ENCODE data around the gene OR2T10. TPM values are rescaled to one million over a fixed set of nuclear protein-coding genes. Genes with fewer than 3 reads are reported as not detected.
"Not testable (repeated sequence)": the region's sequence is repeated elsewhere in the genome, so short reads cannot be mapped to it uniquely, and the experiment has no call there.

OR2T10 gene
- total RNA-seq, 1 donor from 2014 or later = 3.1 TPM

DNA sequence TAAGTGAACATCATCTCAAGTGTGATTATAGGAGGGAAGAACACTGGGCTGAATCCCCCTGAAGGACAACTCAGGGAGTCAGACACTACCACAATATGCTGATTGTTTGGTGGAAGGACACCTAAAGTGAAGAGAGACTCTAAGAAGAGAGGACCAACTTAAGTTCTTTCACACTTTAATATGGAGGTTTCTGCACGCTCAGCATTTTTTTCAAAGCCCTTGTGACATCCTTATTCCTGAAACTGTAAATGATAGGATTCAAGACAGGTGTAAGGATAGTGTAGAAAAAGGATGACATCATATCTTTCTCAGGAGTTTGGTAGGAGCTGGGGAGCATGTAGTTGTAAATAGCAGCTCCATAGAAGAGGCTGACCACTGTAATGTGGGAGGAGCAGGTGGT, 4.8 kb downstream of the OR2T10 start:
- Mint-ChIP-seq H3K36me3 (ENCODE audit: low read depth) (no peaks in the 10 kb centered on the region), H3K9me3 (no peaks in the 10 kb centered on the region), H3K27ac (no peak overlapping the region), H3K4me1 (peaks cover 5% of the 10 kb centered on the region), H3K27me3 (no peaks in the 10 kb centered on the region), H3K4me3 (no peak overlapping the region)
- no peak for DNase-seq
- TF ChIP-seq, protein P1, sequence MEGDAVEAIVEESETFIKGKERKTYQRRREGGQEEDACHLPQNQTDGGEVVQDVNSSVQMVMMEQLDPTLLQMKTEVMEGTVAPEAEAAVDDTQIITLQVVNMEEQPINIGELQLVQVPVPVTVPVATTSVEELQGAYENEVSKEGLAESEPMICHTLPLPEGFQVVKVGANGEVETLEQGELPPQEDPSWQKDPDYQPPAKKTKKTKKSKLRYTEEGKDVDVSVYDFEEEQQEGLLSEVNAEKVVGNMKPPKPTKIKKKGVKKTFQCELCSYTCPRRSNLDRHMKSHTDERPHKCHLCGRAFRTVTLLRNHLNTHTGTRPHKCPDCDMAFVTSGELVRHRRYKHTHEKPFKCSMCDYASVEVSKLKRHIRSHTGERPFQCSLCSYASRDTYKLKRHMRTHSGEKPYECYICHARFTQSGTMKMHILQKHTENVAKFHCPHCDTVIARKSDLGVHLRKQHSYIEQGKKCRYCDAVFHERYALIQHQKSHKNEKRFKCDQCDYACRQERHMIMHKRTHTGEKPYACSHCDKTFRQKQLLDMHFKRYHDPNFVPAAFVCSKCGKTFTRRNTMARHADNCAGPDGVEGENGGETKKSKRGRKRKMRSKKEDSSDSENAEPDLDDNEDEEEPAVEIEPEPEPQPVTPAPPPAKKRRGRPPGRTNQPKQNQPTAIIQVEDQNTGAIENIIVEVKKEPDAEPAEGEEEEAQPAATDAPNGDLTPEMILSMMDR (IDR thresholded peaks at IDR 0.05) = no peak
- POLR2A ChIA-PET = no interaction called here
- intact Hi-C loops (cut with micrococcal nuclease) = no loop called here
- CTCF ChIA-PET = no interaction called here
- ATAC-seq (ENCODE audit: low read depth) = no peak

DNA sequence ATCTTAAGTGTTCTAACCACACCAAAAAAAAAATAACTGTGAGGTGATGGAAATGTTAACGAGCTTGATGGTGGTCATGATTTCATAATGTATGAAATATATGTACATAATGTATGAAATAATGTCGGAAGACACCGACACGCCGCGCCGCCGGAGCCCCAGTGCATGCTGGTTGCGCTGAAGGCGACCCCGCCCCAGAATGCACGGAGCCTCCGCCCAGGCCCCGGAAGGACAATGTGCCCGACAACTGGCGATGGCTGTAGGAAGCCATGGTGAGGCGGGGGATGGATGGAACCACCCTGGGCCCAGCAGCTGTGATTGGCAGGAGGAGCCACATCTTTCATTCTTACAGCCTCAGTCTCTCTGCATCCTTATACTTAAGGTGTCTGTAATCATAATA, 7.4 kb downstream of the OR2T10 start:
- no peaks in the 10 kb centered on the region for H3K36me3 Mint-ChIP-seq (ENCODE audit: low read depth)
- no peak for DNase-seq
- peaks cover 3% of the 10 kb centered on the region for H3K4me1 Mint-ChIP-seq
- ChIA-PET POLR2A (no interaction called here), CTCF (no interaction called here)
- H3K9me3 Mint-ChIP-seq = no peaks in the 10 kb centered on the region
- H3K27me3 Mint-ChIP-seq = no peaks in the 10 kb centered on the region
- TF ChIP-seq, protein P1 (IDR thresholded peaks at IDR 0.05) = no peak
- no peak overlapping the region for H3K4me3 Mint-ChIP-seq
- no peak for ATAC-seq (ENCODE audit: low read depth)
- no peak overlapping the region for H3K27ac Mint-ChIP-seq
- intact Hi-C loops (cut with micrococcal nuclease) = no loop called here

DNA sequence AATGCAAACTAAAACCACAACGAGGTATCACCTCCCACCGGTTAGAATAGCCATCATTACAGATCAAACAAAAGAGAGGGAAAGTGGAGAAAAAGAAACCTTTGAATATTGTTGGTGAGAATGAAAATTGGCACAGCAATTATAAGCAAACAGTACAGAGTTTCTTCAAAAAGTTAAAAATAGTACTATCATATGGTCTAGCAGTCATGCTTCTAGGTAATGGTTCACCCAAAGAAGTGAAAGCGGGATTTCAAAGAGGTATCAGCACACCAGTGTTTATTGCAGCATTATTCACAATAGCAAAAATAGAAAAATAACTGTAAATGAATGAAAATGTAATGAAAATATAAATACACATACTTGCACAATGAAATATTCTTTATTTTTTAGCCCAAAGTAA, 8.2 kb downstream of the OR2T10 start:
- Mint-ChIP-seq H3K9me3 (no peaks in the 10 kb centered on the region), H3K4me1 (peaks cover 3% of the 10 kb centered on the region), H3K36me3 (ENCODE audit: low read depth) (no peaks in the 10 kb centered on the region), H3K27me3 (peaks cover 2% of the 10 kb centered on the region), H3K27ac (no peak overlapping the region), H3K4me3 (no peak overlapping the region)
- DNase-seq = no peak
- ChIA-PET POLR2A (no interaction called here), CTCF (no interaction called here)
- TF ChIP-seq, protein P1 (IDR thresholded peaks at IDR 0.05) = no peak
- ATAC-seq (ENCODE audit: low read depth) = no peak
- intact Hi-C loops (cut with micrococcal nuclease) = no loop called here

DNA sequence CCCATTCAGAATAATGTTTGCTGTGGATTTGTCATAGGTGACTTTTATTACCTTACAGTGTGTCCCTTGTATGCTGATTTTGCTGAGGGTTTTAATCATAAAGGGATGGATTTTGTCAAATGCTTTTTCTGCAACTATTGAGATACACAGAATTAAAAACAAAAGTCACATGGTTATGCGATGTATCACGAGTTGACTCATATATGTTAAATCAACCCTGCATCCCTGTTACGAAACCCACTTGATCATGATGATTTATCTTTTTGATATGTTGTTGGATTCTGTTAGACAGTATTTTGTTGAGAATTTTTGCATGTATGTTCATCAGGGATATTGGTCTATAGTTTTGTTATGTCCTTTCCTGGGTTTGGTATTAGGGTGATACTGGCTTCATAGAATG, 12.2 kb downstream of the OR2T10 start:
- Mint-ChIP-seq H3K27ac (no peak overlapping the region), H3K36me3 (ENCODE audit: low read depth) (no peaks in the 10 kb centered on the region), H3K4me1 (peaks cover 3% of the 10 kb centered on the region), H3K9me3 (no peaks in the 10 kb centered on the region), H3K27me3 (peaks cover 5% of the 10 kb centered on the region), H3K4me3 (no peak overlapping the region)
- TF ChIP-seq, protein P1 (IDR thresholded peaks at IDR 0.05) = no peak
- ChIA-PET POLR2A (no interaction called here), CTCF (no interaction called here)
- no peak for ATAC-seq (ENCODE audit: low read depth)
- DNase-seq = no peak
- intact Hi-C loops (cut with micrococcal nuclease) = no loop called here

DNA sequence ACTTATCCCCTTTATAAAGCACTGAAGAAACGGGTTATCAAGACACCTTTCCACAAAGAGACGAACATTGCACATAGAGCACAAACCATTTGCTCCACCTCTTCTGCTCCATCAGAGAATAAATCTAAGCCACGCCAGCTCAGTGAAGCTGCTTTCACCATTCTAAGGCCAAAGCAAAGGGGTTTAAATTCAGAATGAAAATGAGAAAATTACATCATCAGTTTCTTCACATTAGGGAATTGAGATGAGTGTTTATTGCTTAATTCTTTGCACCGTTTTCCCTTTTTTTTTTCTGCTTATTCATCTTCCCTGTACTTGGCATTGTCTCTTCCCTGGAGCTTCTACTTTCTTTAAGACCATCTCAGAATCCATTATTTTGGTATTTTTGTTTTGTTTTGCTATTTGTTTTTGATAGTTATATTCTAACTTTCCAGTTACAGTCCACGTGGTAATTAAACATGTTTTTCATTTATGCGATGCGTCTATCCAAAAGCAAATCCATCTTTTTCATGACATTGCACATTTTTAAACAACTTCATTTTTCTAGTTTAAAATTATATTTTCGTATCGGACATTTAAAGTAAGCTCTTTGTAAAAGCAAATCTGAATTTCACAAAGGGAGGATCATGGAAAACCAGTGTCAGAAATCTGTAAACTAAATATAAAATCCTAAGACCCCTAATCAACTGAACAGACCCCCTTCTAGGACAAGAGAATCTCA, 21.1 kb downstream of the OR2T10 start:
- Mint-ChIP-seq H3K9me3 (peaks cover 3% of the 10 kb centered on the region), H3K36me3 (ENCODE audit: low read depth) (no peaks in the 10 kb centered on the region), H3K27me3 (no peaks in the 10 kb centered on the region), H3K4me1 (no peaks in the 10 kb centered on the region), H3K27ac (no peak overlapping the region), H3K4me3 (no peak overlapping the region)
- ChIA-PET POLR2A (no interaction called here), CTCF (no interaction called here)
- intact Hi-C loops (cut with micrococcal nuclease) = no loop called here
- TF ChIP-seq, protein P1 (IDR thresholded peaks at IDR 0.05) = no peak
- DNase-seq (no peak), ATAC-seq (ENCODE audit: low read depth) (no peak)

DNA sequence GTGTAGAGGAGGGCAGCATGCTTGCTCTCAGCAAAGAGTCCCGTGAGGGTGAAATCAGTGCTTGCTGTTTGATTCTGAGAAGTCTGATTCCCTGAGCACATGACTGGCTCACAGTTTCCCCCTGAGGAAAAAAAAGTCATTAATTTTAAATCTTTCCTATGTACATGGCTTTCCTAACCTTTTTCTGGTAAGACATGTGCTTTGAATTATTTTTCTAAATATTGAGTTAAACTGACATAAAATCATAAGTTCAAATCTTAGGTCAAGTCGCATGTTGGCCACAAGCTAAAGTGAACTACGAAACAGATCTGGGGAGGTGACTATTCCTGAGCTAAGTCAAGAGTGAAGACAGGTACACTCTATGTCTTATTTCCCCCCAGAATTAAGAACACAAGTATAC, 22.8 kb downstream of the OR2T10 start, which contains the start of gene OR2T34:
Gene OR2T34, minus strand, starts transcription at position 101 of the 400 bp plus-strand sequence. Its CDS starts 0 bp downstream, at position 101.
- H3K36me3 Mint-ChIP-seq (ENCODE audit: low read depth); DNase-seq; ATAC-seq (ENCODE audit: low read depth); POLR2A ChIA-PET; H3K4me1 Mint-ChIP-seq; H3K27me3 Mint-ChIP-seq; H3K9me3 Mint-ChIP-seq; CTCF ChIA-PET; intact Hi-C loops (cut with micrococcal nuclease); H3K27ac Mint-ChIP-seq; H3K4me3 Mint-ChIP-seq: not testable (repeated sequence)

DNA sequence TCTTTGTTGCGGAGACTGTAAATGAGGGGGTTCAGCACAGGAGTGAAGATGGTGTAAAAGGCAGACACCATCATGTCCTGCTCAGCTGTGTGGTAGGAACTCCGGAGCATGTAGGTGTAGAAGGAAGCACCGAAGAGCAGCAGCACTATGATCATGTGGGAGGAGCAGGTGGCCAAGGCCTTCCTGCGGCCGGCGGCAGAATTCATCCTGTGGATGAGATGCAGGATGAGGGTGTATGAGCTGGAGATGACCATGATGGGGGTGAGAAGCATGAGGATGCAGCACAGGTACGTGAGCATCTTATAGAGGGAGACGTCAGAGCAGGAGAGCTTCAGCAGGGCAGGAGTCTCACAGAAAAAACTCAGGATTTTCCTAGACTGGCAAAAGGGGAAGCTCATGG, 23.6 kb downstream of the OR2T10 start:
- DNase-seq; CTCF ChIA-PET; H3K36me3 Mint-ChIP-seq (ENCODE audit: low read depth); H3K27me3 Mint-ChIP-seq; H3K9me3 Mint-ChIP-seq; H3K4me3 Mint-ChIP-seq; H3K27ac Mint-ChIP-seq; POLR2A ChIA-PET; intact Hi-C loops (cut with micrococcal nuclease); ATAC-seq (ENCODE audit: low read depth); H3K4me1 Mint-ChIP-seq: not testable (repeated sequence)

DNA sequence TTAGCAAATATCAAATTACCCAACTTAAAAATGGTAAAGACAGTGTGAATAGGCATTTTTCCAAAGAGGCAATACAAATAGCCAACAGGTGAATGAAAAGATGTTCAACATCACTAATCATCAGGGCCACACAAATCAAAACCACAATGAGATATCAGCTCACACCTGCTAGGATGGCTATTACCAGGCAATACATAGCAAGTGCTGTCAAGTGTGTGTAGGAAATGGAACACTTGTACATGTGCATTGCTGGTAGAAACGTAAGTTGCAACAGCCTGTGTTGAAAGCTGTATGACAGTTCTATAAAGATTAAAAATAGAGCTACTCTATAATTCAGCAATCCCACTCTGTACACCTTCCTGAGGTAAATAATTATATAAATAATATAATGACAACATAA, 25.5 kb downstream of the OR2T10 start:
- DNase-seq; H3K4me3 Mint-ChIP-seq; ATAC-seq (ENCODE audit: low read depth); H3K9me3 Mint-ChIP-seq; intact Hi-C loops (cut with micrococcal nuclease); H3K27me3 Mint-ChIP-seq; H3K4me1 Mint-ChIP-seq; H3K27ac Mint-ChIP-seq; H3K36me3 Mint-ChIP-seq (ENCODE audit: low read depth); CTCF ChIA-PET; POLR2A ChIA-PET: not testable (repeated sequence)
